Astrocyte (in vitro differentiated cells and primary cell): ENCODE measurements around the gene ZNF467. TPM values are rescaled to one million over a fixed set of nuclear protein-coding genes. Genes with fewer than 3 reads are reported as not detected.

Experiments
- DNase-seq: peaks from one replicate; pipeline ENCODE4 v3.0.0-alpha.2; 2010; ENCODE audit warnings: low read depth
- FAIRE-seq: peaks from 2 replicates; lab custom pipeline; 2011; peaks lifted over from hg19 to GRCh38; lab: Jason Lieb, UNC
- H2AFZ ChIP-seq: 2 replicates; pipeline ENCODE4 v1.6.0; 2012; ENCODE audit warnings: low read depth, low read length, inconsistent platforms
- H3K27ac ChIP-seq: 2 replicates; pipeline ENCODE4 v1.5.1; 2011; ENCODE audit warnings: low read depth, low read length, inconsistent platforms
- H3K27me3 ChIP-seq: 2 replicates; pipeline ENCODE4 v1.6.0; 2011; ENCODE audit warnings: low read length, inconsistent platforms; ENCODE audit not compliant: insufficient read depth
- H3K36me3 ChIP-seq: 2 replicates; pipeline ENCODE4 v1.5.1; 2011; ENCODE audit warnings: low read length, inconsistent platforms; ENCODE audit not compliant: insufficient read depth
- H3K4me1 ChIP-seq: 2 replicates; pipeline ENCODE4 v1.5.1; 2011; ENCODE audit warnings: low read length, inconsistent platforms; ENCODE audit not compliant: insufficient read depth
- H3K4me2 ChIP-seq: 2 replicates; pipeline ENCODE4 v1.6.0; 2012; ENCODE audit warnings: low read length, inconsistent platforms
- H3K4me3 ChIP-seq: 2 replicates; pipeline ENCODE4 v1.5.1; 2011; ENCODE audit warnings: low read depth, mild to moderate bottlenecking, low read length, inconsistent platforms; ENCODE audit not compliant: insufficient read depth
- H3K79me2 ChIP-seq: 2 replicates; pipeline ENCODE4 v1.6.0; 2012; ENCODE audit warnings: mild to moderate bottlenecking, low read length, inconsistent platforms; ENCODE audit not compliant: insufficient read depth
- H3K9ac ChIP-seq: 2 replicates; pipeline ENCODE4 v1.6.0; 2012; ENCODE audit warnings: mild to moderate bottlenecking, low read length, inconsistent platforms
- H3K9me3 ChIP-seq: 2 replicates; pipeline ENCODE4 v1.5.1; 2012; ENCODE audit warnings: low read depth, mild to moderate bottlenecking, low read length, inconsistent platforms; ENCODE audit not compliant: insufficient read depth
- H4K20me1 ChIP-seq: 2 replicates; pipeline ENCODE4 v1.6.0; 2012; ENCODE audit warnings: low read length, inconsistent platforms; ENCODE audit not compliant: insufficient read depth
- H3K27ac Mint-ChIP-seq: one replicate; pipeline ENCODE4 v1.8.0; 2021; ENCODE audit warnings: mild to moderate bottlenecking, mixed read lengths; ENCODE audit not compliant: unreplicated experiment
- H3K27me3 Mint-ChIP-seq: one replicate; pipeline ENCODE4 v1.8.0; 2021; ENCODE audit warnings: low read depth, mixed read lengths; ENCODE audit not compliant: unreplicated experiment
- H3K36me3 Mint-ChIP-seq: one replicate; pipeline ENCODE4 v1.8.0; 2021; ENCODE audit warnings: low read depth, mixed read lengths; ENCODE audit not compliant: unreplicated experiment
- H3K4me1 Mint-ChIP-seq: one replicate; pipeline ENCODE4 v1.8.0; 2021; ENCODE audit warnings: low read depth, mixed read lengths; ENCODE audit not compliant: unreplicated experiment
- H3K4me3 Mint-ChIP-seq: one replicate; pipeline ENCODE4 v1.8.0; 2021; ENCODE audit warnings: mild to moderate bottlenecking, moderate library complexity, mixed read lengths; ENCODE audit not compliant: unreplicated experiment
- H3K9me3 Mint-ChIP-seq: one replicate; pipeline ENCODE4 v1.8.0; 2021; ENCODE audit warnings: mild to moderate bottlenecking, mixed read lengths; ENCODE audit not compliant: unreplicated experiment
- CTCF ChIP-seq: IDR thresholded peaks from 2 replicates; pipeline ENCODE4 v1.5.1; 2011; ENCODE audit warnings: low read depth, mild to moderate bottlenecking, inconsistent platforms, low read length, moderate library complexity; ENCODE audit not compliant: insufficient read depth
- EZH2 ChIP-seq: IDR thresholded peaks from 2 replicates; pipeline ENCODE4 v1.6.1; 2012; ENCODE audit warnings: mild to moderate bottlenecking, low read length, inconsistent platforms; ENCODE audit not compliant: insufficient read depth
- total RNA-seq: library from RNA; stranded (reverse); gene quantifications from 2 replicates; pipeline ENCODE4 v1.2.1, GENCODE V29; 2021

Gene ZNF467
- total RNA-seq, 1 donor from 2014 or later: 16.6 TPM

DNA sequence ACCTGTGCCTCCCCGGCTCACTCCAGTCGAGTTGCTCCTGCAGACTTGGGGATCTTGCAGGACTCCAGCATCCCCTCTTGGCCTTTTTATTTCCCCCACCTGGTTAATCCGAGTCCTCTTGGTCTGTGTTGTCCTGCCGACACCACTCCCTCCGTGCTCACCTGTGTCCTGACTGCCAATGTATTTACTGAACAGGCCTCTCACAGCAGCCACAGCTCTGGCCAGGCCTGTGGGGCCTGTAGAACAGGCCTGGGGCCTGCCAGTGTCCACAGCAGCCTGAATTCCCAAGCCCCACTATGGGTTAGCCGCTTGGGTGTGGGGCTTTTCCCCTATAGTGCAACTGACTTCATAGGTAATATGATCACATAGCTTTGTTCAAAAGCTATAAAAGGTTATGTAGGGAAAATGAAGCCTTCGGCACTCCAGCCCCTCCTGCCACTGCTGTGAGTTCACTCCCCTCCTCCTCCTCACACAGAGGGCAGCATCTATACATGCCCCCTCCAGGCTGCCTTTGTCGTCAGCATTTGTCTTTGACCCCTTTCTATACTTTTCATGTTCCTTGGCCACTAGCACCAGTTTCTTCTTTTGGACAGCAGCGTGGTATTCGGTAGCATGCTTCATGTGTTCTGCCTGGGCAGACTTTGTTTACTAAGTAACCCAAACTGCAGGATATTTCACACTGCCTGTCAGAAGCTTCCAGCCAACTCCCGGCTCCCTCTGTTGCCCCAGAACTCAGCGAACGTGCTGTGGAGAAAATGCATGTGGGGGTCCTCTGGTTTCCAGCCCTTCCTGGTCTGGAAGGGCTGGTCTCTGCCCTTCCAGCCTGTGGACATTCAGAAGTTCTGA, 46.1 kb downstream of the ZNF467 start:
- no peak overlapping the region for H2AFZ ChIP-seq
- H3K27ac Mint-ChIP-seq: no peak overlapping the region
- peaks cover 23% of the 10 kb centered on the region for H3K36me3 Mint-ChIP-seq
- no peak overlapping the region for H3K27ac ChIP-seq
- H3K27me3 ChIP-seq: no peaks in the 10 kb centered on the region
- no peak overlapping the region for H3K9ac ChIP-seq
- no peak overlapping the region for H3K4me2 ChIP-seq
- H3K4me3 ChIP-seq: no peak overlapping the region
- no peaks in the 10 kb centered on the region for H3K9me3 ChIP-seq
- H3K36me3 ChIP-seq: peaks cover 6% of the 10 kb centered on the region
- TF ChIP-seq EZH2 (no peak), CTCF (no peak)
- no peaks in the 10 kb centered on the region for H3K27me3 Mint-ChIP-seq
- H3K4me3 Mint-ChIP-seq: no peak overlapping the region
- H4K20me1 ChIP-seq: no peaks in the 10 kb centered on the region
- no peak for FAIRE-seq
- H3K4me1 ChIP-seq: no peaks in the 10 kb centered on the region
- no peaks in the 10 kb centered on the region for H3K79me2 ChIP-seq
- peaks cover 3% of the 10 kb centered on the region for H3K4me1 Mint-ChIP-seq
- H3K9me3 Mint-ChIP-seq: no peaks in the 10 kb centered on the region
- DNase-seq: no peak

DNA sequence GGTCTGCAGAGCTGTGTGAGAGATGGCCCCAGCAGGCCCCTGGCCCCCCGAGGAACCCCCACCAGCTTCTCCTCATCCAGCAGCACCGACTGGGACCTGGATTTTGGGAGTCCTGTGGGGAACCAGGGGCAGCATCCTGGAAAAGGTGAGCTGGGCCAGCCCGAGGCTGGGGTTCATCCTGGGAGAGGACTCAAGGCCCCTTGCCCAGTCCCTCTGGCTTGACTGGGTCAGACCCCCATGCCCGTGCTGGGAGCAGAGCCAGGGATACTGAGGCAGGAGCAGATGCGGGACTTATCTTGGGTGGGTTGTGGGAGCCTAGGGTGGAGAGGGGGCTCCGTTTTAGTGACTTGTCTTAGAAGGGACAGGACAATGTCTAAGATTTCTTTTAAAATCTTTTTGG, 47.5 kb downstream of the ZNF467 start:
- Histone ChIP-seq H3K27ac (no peak overlapping the region), H2AFZ (no peak overlapping the region), H3K4me1 (no peaks in the 10 kb centered on the region), H3K4me3 (no peak overlapping the region), H3K9me3 (no peaks in the 10 kb centered on the region), H3K4me2 (no peak overlapping the region), H3K27me3 (no peaks in the 10 kb centered on the region), H3K79me2 (no peaks in the 10 kb centered on the region), H3K9ac (no peak overlapping the region), H3K36me3 (peaks cover 9% of the 10 kb centered on the region), H4K20me1 (no peaks in the 10 kb centered on the region)
- DNase-seq (no peak), FAIRE-seq (no peak)
- H3K9me3 Mint-ChIP-seq: no peaks in the 10 kb centered on the region
- peaks cover 3% of the 10 kb centered on the region for H3K4me1 Mint-ChIP-seq
- H3K36me3 Mint-ChIP-seq: peaks cover 26% of the 10 kb centered on the region
- H3K27me3 Mint-ChIP-seq: no peaks in the 10 kb centered on the region
- no peak overlapping the region for H3K27ac Mint-ChIP-seq
- H3K4me3 Mint-ChIP-seq: no peak overlapping the region
- no peak for TF ChIP-seq CTCF

GRCh38 chr7:149725426-149725821, 48.0 kb downstream of the ZNF467 start:
- Histone ChIP-seq H3K4me1 (no peaks in the 10 kb centered on the region), H3K4me2 (no peak overlapping the region), H2AFZ (no peak overlapping the region), H3K36me3 (peaks cover 9% of the 10 kb centered on the region), H3K27ac (no peak overlapping the region), H3K4me3 (no peak overlapping the region), H3K79me2 (no peaks in the 10 kb centered on the region), H3K9ac (no peak overlapping the region), H3K9me3 (no peaks in the 10 kb centered on the region), H3K27me3 (no peaks in the 10 kb centered on the region), H4K20me1 (no peaks in the 10 kb centered on the region)
- H3K27me3 Mint-ChIP-seq: no peaks in the 10 kb centered on the region
- H3K9me3 Mint-ChIP-seq: no peaks in the 10 kb centered on the region
- TF ChIP-seq CTCF: no peak
- no peak for TF ChIP-seq EZH2
- H3K4me3 Mint-ChIP-seq: no peak overlapping the region
- H3K4me1 Mint-ChIP-seq: peaks cover 3% of the 10 kb centered on the region
- no peak for DNase-seq
- no peak overlapping the region for H3K27ac Mint-ChIP-seq
- peaks cover 26% of the 10 kb centered on the region for H3K36me3 Mint-ChIP-seq
- FAIRE-seq: no peak
